K562 (cell line): ENCODE results near the gene ATXN7L1. TPM values are rescaled to one million over a fixed set of nuclear protein-coding genes. Genes with fewer than 3 reads are reported as not detected.

Source experiments
- BMI1 ChIP-seq: fragments of 150-350 bp; IDR thresholded peaks from 2 replicates; pipeline ENCODE4 v1.6.1; 2014; ENCODE audit warnings: low read length
- CHD2 ChIP-seq: IDR thresholded peaks from 2 replicates; pipeline ENCODE4 v1.6.1; 2011; ENCODE audit warnings: low read depth, low read length
- EHMT2 ChIP-seq: fragments of 450-650 bp; IDR thresholded peaks from 2 replicates; pipeline ENCODE4 v1.6.1; 2018; ENCODE audit warnings: antibody characterized with exemption
- ELF4 ChIP-seq: fragments of 450-650 bp; formaldehyde crosslinking; IDR thresholded peaks from 2 replicates; pipeline ENCODE4 v1.4.0; 2022; ENCODE audit warnings: missing genetic modification characterization
- L3MBTL2 ChIP-seq: fragments of 450-650 bp; IDR thresholded peaks from 2 replicates; pipeline ENCODE4 v1.6.1; 2016; ENCODE audit warnings: mild to moderate bottlenecking, moderate library complexity
- MYC ChIP-seq, 2 experiments: fragments of 250-450 bp in 1 of 2; sonication (Bioruptor Pico) in 1 of 2; IDR thresholded peaks; 2 replicates each; pipeline versions ENCODE4 v1.5.1 to v1.6.1; 2012 to 2021; ENCODE audit warnings: low read depth in 2 of 2, borderline replicate concordance in 1 of 2, improper control_type of control experiment in 1 of 2, low read length in 1 of 2, mild to moderate bottlenecking in 1 of 2, moderate library complexity in 1 of 2
- POLR2A ChIP-seq: fragments of 450-650 bp; conservative IDR thresholded peaks from 2 replicates; pipeline ENCODE4 v1.6.1; 2016
- RUNX1 ChIP-seq: sonication (generic); IDR thresholded peaks from 2 replicates; pipeline ENCODE4 v1.6.1; 2016; ENCODE audit warnings: antibody characterized with exemption, low read depth
- SMARCC2 ChIP-seq: fragments of 450-650 bp; IDR thresholded peaks from 2 replicates; pipeline ENCODE4 v1.6.1; 2017; ENCODE audit warnings: antibody characterized with exemption, moderate library complexity, mild to moderate bottlenecking, low read depth
- SREBF2 ChIP-seq: sonication (generic); formaldehyde crosslinking; IDR thresholded peaks from 2 replicates; pipeline ENCODE4 v1.4.0; 2020; ENCODE audit warnings: mild to moderate bottlenecking, missing genetic modification reagents
- TAL1 ChIP-seq: fragments of 450-650 bp; IDR thresholded peaks from 2 replicates; pipeline ENCODE4 v1.6.1; 2016; ENCODE audit warnings: mild to moderate bottlenecking
- TEAD4 ChIP-seq, 2 experiments: sonication (generic) in 1 of 2; formaldehyde crosslinking in 1 of 2; IDR thresholded peaks; 2 replicates each; pipeline versions ENCODE4 v1.6.1 to v1.8.0; 2012 to 2022; ENCODE audit warnings: borderline replicate concordance in 1 of 2, inconsistent platforms in 1 of 2, low read length in 1 of 2, mild to moderate bottlenecking in 1 of 2, missing genetic modification reagents in 1 of 2
- ZNF584 ChIP-seq: fragments of 200-800 bp; sonication (Bioruptor generic); IDR thresholded peaks from 2 replicates; pipeline ENCODE4 v1.6.1; 2016; ENCODE audit warnings: low read depth, mild to moderate bottlenecking, missing genetic modification characterization, missing compliant biosample characterization
- polyA plus RNA-seq, 8 experiments: library from polyadenylated mRNA; depleted of rRNA in 4 of 8; stranded (reverse) in 5 of 8; unstranded in 3 of 8; fragments of >200 nt; fragmentation: Nextera tagmentation in 2 of 8; fragmentation: Illumina TruSeq in 1 of 8; extraction: Ambion mirVana in 2 of 8; extraction: Trizol in 1 of 8; gene quantifications; 2 replicates each; pipeline versions ENCODE4 v1.2.1 to v1.2.3, GENCODE V29; 2011 to 2014; ENCODE audit warnings: inconsistent platforms in 1 of 8, missing spikeins in 1 of 8
- total RNA-seq, 7 experiments: library from RNA; depleted of rRNA in 6 of 7; stranded (reverse); fragments of >200 nt in 6 of 7; fragmentation: Illumina TruSeq in 2 of 7; extraction: Trizol in 2 of 7; gene quantifications; 2 replicates each; pipeline versions ENCODE4 v1.2.1 to v1.2.3, GENCODE V29; 2011 to 2021; ENCODE audit warnings: low replicate concordance in 1 of 7
- TF ChIP-seq, protein P1 (sequence below), 2 experiments: fragments of 250-450 bp in 1 of 2; fragments of 450-650 bp in 1 of 2; sonication (Bioruptor Pico) in 1 of 2; IDR thresholded peaks; 2 replicates each; pipeline versions ENCODE4 v1.6.1 to v1.8.0; 2016 to 2021; ENCODE audit warnings: mild to moderate bottlenecking in 2 of 2, moderate library complexity in 2 of 2, missing compliant biosample characterization in 1 of 2, missing genetic modification characterization in 1 of 2
- TF ChIP-seq, protein P2 (sequence below): sonication (generic); formaldehyde crosslinking; IDR thresholded peaks from 2 replicates; pipeline ENCODE4 v1.8.1; 2023; ENCODE audit warnings: mild to moderate bottlenecking, missing genetic modification reagents, moderate library complexity
- TF ChIP-seq, protein P3 (sequence below): fragments of 450-650 bp; IDR thresholded peaks from 2 replicates; pipeline ENCODE4 v1.6.1; 2017; ENCODE audit warnings: antibody characterized with exemption, mild to moderate bottlenecking
- TF ChIP-seq, protein P4 (sequence below): fragments of 250-450 bp; sonication (Bioruptor Pico); IDR thresholded peaks from 2 replicates; pipeline ENCODE4 v1.4.0; 2020; ENCODE audit warnings: mild to moderate bottlenecking, moderate library complexity

Gene ATXN7L1
- total and polyA plus RNA-seq, 9 of the 15 experiments (the other 6 are each of a cell fraction or from before 2014, with no cell fraction given) = 6.6 to 13.7 (median 10.7) TPM

DNA sequence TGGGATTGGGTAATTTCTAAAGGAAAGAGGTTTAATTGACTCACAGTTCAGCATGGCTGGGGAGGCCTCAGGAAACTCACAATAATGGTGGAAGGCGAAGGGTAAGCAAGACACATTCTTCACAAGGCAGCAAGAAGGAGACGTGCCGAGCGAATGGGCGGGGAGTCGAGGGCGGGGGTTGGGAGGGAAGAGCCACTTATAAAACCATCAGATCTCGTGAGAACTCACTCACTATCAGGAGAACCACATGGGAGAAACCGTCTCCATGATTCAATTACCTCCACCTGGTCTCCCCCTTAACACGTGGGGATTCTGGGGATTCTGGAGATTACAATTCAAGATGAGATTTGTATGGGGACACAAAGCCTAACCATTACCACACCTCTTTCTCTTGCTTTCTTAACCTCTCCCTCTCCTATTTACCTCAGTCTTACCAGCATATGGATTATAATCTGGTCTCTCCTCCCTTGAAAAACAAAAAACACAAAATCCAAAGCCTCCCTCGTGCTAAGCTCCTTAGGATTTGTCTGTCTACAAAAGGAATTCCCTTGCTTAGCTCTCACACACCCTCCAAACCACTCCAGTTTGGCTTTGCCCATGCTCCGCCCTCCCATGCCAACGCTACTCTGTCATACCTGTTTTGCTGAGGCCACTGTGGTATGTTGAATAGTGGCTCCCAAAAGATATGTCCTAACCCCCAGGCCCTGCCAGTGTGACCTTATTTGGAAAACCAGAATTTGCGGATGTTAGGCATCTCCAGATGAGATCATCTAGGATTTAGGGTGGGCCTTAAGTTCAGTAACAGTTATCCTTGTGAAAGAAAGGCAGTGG lies 275.5 kb downstream of the ATXN7L1 start (continued):
- TF ChIP-seq, protein P1, sequence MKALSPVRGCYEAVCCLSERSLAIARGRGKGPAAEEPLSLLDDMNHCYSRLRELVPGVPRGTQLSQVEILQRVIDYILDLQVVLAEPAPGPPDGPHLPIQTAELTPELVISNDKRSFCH (CRISPR knock-in tag; IDR thresholded peaks at IDR 0.05) = no peak
- TF ChIP-seq, protein P1 (tag; IDR thresholded peaks at IDR 0.05) = no peak
- TF ChIP-seq, protein P2, sequence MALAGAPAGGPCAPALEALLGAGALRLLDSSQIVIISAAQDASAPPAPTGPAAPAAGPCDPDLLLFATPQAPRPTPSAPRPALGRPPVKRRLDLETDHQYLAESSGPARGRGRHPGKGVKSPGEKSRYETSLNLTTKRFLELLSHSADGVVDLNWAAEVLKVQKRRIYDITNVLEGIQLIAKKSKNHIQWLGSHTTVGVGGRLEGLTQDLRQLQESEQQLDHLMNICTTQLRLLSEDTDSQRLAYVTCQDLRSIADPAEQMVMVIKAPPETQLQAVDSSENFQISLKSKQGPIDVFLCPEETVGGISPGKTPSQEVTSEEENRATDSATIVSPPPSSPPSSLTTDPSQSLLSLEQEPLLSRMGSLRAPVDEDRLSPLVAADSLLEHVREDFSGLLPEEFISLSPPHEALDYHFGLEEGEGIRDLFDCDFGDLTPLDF (CRISPR knock-in tag) = peak; percentile 61; the same call in 1 of the 2 replicates
- TF ChIP-seq BMI1 (no peak), ZNF584 (CRISPR knock-in tag) (no peak), CHD2 (peak; percentile 92), TAL1 (peak; percentile 30; the same call in 1 of the 2 replicates), POLR2A (peak; percentile 62), L3MBTL2 (peak; percentile 90), EHMT2 (0 out of 2 replicates have a peak, but pooled peaks have one; percentile 10), ELF4 (no peak), MYC (IDR thresholded peaks at IDR 0.05; ENCODE audit: low read depth, low read length) (peak; percentile 77; the same call in 1 of the 2 replicates), MYC (CRISPR knock-in tag; IDR thresholded peaks at IDR 0.05; ENCODE audit: borderline replicate concordance, low read depth) (no peak), SREBF2 (no peak), TEAD4 (IDR thresholded peaks at IDR 0.05; ENCODE audit: low read length) (peak; percentile 27; the same call in 1 of the 2 replicates), TEAD4 (CRISPR knock-in tag; IDR thresholded peaks at IDR 0.05; ENCODE audit: borderline replicate concordance) (no peak), SMARCC2 (no peak), RUNX1 (no peak)
- TF ChIP-seq, protein P3, sequence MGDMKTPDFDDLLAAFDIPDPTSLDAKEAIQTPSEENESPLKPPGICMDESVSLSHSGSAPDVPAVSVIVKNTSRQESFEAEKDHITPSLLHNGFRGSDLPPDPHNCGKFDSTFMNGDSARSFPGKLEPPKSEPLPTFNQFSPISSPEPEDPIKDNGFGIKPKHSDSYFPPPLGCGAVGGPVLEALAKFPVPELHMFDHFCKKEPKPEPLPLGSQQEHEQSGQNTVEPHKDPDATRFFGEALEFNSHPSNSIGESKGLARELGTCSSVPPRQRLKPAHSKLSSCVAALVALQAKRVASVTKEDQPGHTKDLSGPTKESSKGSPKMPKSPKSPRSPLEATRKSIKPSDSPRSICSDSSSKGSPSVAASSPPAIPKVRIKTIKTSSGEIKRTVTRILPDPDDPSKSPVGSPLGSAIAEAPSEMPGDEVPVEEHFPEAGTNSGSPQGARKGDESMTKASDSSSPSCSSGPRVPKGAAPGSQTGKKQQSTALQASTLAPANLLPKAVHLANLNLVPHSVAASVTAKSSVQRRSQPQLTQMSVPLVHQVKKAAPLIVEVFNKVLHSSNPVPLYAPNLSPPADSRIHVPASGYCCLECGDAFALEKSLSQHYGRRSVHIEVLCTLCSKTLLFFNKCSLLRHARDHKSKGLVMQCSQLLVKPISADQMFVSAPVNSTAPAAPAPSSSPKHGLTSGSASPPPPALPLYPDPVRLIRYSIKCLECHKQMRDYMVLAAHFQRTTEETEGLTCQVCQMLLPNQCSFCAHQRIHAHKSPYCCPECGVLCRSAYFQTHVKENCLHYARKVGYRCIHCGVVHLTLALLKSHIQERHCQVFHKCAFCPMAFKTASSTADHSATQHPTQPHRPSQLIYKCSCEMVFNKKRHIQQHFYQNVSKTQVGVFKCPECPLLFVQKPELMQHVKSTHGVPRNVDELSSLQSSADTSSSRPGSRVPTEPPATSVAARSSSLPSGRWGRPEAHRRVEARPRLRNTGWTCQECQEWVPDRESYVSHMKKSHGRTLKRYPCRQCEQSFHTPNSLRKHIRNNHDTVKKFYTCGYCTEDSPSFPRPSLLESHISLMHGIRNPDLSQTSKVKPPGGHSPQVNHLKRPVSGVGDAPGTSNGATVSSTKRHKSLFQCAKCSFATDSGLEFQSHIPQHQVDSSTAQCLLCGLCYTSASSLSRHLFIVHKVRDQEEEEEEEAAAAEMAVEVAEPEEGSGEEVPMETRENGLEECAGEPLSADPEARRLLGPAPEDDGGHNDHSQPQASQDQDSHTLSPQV = peak; percentile 85
- TF ChIP-seq, protein P4, sequence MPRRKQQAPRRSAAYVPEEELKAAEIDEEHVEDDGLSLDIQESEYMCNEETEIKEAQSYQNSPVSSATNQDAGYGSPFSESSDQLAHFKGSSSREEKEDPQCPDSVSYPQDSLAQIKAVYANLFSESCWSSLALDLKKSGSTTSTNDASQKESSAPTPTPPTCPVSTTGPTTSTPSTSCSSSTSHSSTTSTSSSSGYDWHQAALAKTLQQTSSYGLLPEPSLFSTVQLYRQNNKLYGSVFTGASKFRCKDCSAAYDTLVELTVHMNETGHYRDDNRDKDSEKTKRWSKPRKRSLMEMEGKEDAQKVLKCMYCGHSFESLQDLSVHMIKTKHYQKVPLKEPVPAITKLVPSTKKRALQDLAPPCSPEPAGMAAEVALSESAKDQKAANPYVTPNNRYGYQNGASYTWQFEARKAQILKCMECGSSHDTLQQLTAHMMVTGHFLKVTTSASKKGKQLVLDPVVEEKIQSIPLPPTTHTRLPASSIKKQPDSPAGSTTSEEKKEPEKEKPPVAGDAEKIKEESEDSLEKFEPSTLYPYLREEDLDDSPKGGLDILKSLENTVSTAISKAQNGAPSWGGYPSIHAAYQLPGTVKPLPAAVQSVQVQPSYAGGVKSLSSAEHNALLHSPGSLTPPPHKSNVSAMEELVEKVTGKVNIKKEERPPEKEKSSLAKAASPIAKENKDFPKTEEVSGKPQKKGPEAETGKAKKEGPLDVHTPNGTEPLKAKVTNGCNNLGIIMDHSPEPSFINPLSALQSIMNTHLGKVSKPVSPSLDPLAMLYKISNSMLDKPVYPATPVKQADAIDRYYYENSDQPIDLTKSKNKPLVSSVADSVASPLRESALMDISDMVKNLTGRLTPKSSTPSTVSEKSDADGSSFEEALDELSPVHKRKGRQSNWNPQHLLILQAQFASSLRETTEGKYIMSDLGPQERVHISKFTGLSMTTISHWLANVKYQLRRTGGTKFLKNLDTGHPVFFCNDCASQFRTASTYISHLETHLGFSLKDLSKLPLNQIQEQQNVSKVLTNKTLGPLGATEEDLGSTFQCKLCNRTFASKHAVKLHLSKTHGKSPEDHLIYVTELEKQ (CRISPR knock-in tag) = no peak
